Measurements from ENCODE around the gene ARHGAP31. TPM values are rescaled to one million over a fixed set of nuclear protein-coding genes. Genes with fewer than 3 reads are reported as not detected.

Gene ARHGAP31
- total and polyA plus RNA-seq, 2 of the 8 experiments (the other 6 are each of a cell fraction or from before 2014, with no cell fraction given): 1.1 to 7.6 TPM

DNA sequence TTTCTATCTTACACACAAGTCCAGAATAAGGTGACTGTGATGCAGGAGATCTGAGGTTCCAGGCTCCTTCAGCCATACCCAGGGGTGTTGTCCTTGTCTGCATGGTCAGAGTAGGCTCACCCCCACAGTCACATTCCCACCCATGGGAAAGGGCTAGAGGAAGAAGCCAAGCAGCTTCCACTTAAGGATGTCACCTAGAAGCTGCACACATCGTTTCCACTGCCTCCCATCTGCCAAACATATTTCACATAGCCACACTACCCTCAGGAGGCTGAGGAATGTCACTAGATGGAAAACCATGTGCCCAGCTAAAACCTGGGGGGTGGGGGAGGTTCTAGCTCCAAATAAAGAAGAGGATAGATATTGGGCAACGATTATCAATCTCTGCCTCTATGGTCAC is 111.1 kb downstream of the ARHGAP31 start:
- no peak overlapping the region for H2AFZ ChIP-seq (ENCODE audit: low read length)
- H4K20me1 ChIP-seq (replicated peaks in 1 of 2; ENCODE audit: control insufficient read depth in 1 of 2, insufficient read depth in 2 of 2, low read length in 2 of 2): no peaks in the 10 kb centered on the region
- 0 out of 2 replicates have a peak overlapping the region, but pooled peaks have one; percentile 8 for H2BK15ac ChIP-seq (ENCODE audit: low read length)
- no peak overlapping the region for H2BK20ac ChIP-seq (ENCODE audit: low read length)
- H3K9ac ChIP-seq (replicated peaks in 1 of 4; ENCODE audit: extremely low read depth in 1 of 4, low read depth in 3 of 4, low read length in 3 of 4): no peak overlapping the region
- no peaks in the 10 kb centered on the region for H3K27me3 ChIP-seq (replicated peaks in 1 of 4; ENCODE audit: control insufficient read depth in 3 of 4, extremely low read depth in 1 of 4, insufficient read depth in 3 of 4, low read length in 3 of 4)
- H4K8ac ChIP-seq (ENCODE audit: extremely low read depth, insufficient read depth, low read length): no peak overlapping the region
- H2BK5ac ChIP-seq (ENCODE audit: low read depth, low read length): no peak overlapping the region
- no peak overlapping the region for H3K23ac ChIP-seq (ENCODE audit: insufficient read length)
- no peak overlapping the region for H3K56ac ChIP-seq (replicated peaks; ENCODE audit: insufficient read length, low read depth, low read length)
- H3K4ac ChIP-seq (replicated peaks; ENCODE audit: insufficient read length, low read depth, low read length): no peak overlapping the region
- ChIA-PET POLR2A (ENCODE audit: partially characterized antibody) (no interaction called here), CTCF (ENCODE audit: partially characterized antibody) (interaction anchor here (1.0 to 1.6 kb wide), 5 partner anchors 8 to 164 kb away, joined by 3 to 10 read pairs (median 4); no protein-coding TSS in a partner anchor)
- H3K9me3 ChIP-seq (ENCODE audit: insufficient read depth in 2 of 2, low read depth in 1 of 2, low read length in 1 of 2): no peaks in the 10 kb centered on the region
- H2BK120ac ChIP-seq (replicated peaks; ENCODE audit: low read depth, low read length): no peak overlapping the region
- H3K18ac ChIP-seq (ENCODE audit: extremely low read depth, low read length): no peak overlapping the region
- H3K23me2 ChIP-seq (ENCODE audit: low read depth, low read length): no peaks in the 10 kb centered on the region
- H3K4me1 ChIP-seq (replicated peaks in 1 of 4; ENCODE audit: control insufficient read depth in 3 of 4, insufficient read depth in 4 of 4, low read length in 3 of 4): peaks cover 0 to 8% (median 5%) of the 10 kb centered on the region in 4 experiments; a peak in 6 of 7 replicates
- no peak overlapping the region for H4K91ac ChIP-seq (replicated peaks; ENCODE audit: insufficient read length, low read length)
- 87% methylated on average over 2 of the region's 2 CpGs; no CpG with 5 or more reads in 1 of the 2 experiments for WGBS, 2 experiments (ENCODE audit: extremely low coverage in 1 of 2, insufficient coverage in 1 of 2, insufficient read length in 1 of 2, insufficient replicate concordance in 2 of 2, low coverage in 1 of 2, low lambda C conversion rate in 2 of 2, missing lambda C conversion rate in 1 of 2)
- DNase-seq (ENCODE audit: low read depth in 1 of 2, low spot score in 2 of 2) (no peak), FAIRE-seq (no peak)
- no peak overlapping the region for H3K4me3 ChIP-seq (ENCODE audit: extremely low read depth in 1 of 4, insufficient read depth in 2 of 4, low read depth in 3 of 4, low read length in 4 of 4)
- H3K79me2 ChIP-seq (ENCODE audit: control insufficient read depth in 1 of 2, insufficient read depth in 2 of 2, low read length in 2 of 2): no peaks in the 10 kb centered on the region
- no peak overlapping the region for H3K27ac ChIP-seq (ENCODE audit: low read depth, low read length)
- no peak overlapping the region for H4K5ac ChIP-seq (ENCODE audit: insufficient read length, low read depth, low read length)
- H2BK12ac ChIP-seq (ENCODE audit: low read depth, low read length): no peak overlapping the region
- H3K4me2 ChIP-seq (ENCODE audit: insufficient read depth in 1 of 2, low read depth in 2 of 2, low read length in 2 of 2): no peak overlapping the region
- no peaks in the 10 kb centered on the region for H3K36me3 ChIP-seq (ENCODE audit: control insufficient read depth in 2 of 4, insufficient read depth in 4 of 4, low read length in 3 of 4)
- H3K14ac ChIP-seq (ENCODE audit: insufficient read length): no peak overlapping the region
- H3K79me1 ChIP-seq (ENCODE audit: low read depth, low read length): no peaks in the 10 kb centered on the region
- no peak overlapping the region for H2AK5ac ChIP-seq (ENCODE audit: low read depth, low read length)
- TF ChIP-seq KDM5A (IDR thresholded peaks at IDR 0.05; ENCODE audit: low read length) (no peak), SAP30 (IDR thresholded peaks at IDR 0.05; ENCODE audit: insufficient read depth, insufficient replicate concordance, low read length) (no peak), CEBPB (IDR thresholded peaks at IDR 0.05; ENCODE audit: low read depth, low read length) (no peak), RFX5 (IDR thresholded peaks at IDR 0.05; ENCODE audit: borderline replicate concordance, low read depth, low read length) (no peak), JUND (IDR thresholded peaks at IDR 0.05; ENCODE audit: low read length) (no peak), GTF2F1 (IDR thresholded peaks at IDR 0.05; ENCODE audit: borderline replicate concordance, low read depth, low read length) (no peak), TCF12 (IDR thresholded peaks at IDR 0.05; ENCODE audit: low read depth, low read length) (no peak), MAFK (IDR thresholded peaks at IDR 0.05; ENCODE audit: low read depth, low read length) (no peak)
- TF ChIP-seq, protein P1, sequence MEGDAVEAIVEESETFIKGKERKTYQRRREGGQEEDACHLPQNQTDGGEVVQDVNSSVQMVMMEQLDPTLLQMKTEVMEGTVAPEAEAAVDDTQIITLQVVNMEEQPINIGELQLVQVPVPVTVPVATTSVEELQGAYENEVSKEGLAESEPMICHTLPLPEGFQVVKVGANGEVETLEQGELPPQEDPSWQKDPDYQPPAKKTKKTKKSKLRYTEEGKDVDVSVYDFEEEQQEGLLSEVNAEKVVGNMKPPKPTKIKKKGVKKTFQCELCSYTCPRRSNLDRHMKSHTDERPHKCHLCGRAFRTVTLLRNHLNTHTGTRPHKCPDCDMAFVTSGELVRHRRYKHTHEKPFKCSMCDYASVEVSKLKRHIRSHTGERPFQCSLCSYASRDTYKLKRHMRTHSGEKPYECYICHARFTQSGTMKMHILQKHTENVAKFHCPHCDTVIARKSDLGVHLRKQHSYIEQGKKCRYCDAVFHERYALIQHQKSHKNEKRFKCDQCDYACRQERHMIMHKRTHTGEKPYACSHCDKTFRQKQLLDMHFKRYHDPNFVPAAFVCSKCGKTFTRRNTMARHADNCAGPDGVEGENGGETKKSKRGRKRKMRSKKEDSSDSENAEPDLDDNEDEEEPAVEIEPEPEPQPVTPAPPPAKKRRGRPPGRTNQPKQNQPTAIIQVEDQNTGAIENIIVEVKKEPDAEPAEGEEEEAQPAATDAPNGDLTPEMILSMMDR (IDR thresholded peaks at IDR 0.05; ENCODE audit: control extremely low read depth in 1 of 3, insufficient read depth in 1 of 3, low read depth in 1 of 3, low read length in 3 of 3): no peak
- TF ChIP-seq, protein P2, sequence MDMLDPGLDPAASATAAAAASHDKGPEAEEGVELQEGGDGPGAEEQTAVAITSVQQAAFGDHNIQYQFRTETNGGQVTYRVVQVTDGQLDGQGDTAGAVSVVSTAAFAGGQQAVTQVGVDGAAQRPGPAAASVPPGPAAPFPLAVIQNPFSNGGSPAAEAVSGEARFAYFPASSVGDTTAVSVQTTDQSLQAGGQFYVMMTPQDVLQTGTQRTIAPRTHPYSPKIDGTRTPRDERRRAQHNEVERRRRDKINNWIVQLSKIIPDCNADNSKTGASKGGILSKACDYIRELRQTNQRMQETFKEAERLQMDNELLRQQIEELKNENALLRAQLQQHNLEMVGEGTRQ (IDR thresholded peaks at IDR 0.05; ENCODE audit: low read length): no peak

All from H1 (cell line).